DMS 273 treated with DMSO at 0.1 percent for 48 hours (cell line): ENCODE data around the gene TMEM38A.
"Not testable (repeated sequence)": the region's sequence is repeated elsewhere in the genome, so short reads cannot be mapped to it uniquely, and the experiment has no call there.

Experiments
- DNase-seq: peaks from one replicate; lab custom pipeline; 2025; lab: John Stamatoyannopoulos, UW

The TMEM38A gene

GRCh38 chr19:16637535-16637934 is 23.4 kb upstream of the TMEM38A start:
- DNase-seq, result peak; percentile 38

- DNase-seq, result no peak
Observed at GRCh38 chr19:16638666-16639065, 22.3 kb upstream of the TMEM38A start.

GRCh38 chr19:16640951-16641350 is 20.0 kb upstream of the TMEM38A start:
- no peak for DNase-seq

GRCh38 chr19:16641695-16642094 is 19.2 kb upstream of the TMEM38A start:
- DNase-seq, result no peak

GRCh38 chr19:16645140-16645539 is 15.8 kb upstream of the TMEM38A start:
- no peak for DNase-seq

- no peak for DNase-seq
Observed at GRCh38 chr19:16649734-16650133, 11.2 kb upstream of the TMEM38A start.

- no peak for DNase-seq
Observed at GRCh38 chr19:16650821-16651220, 10.1 kb upstream of the TMEM38A start.

- DNase-seq, result not testable (repeated sequence)
Observed at GRCh38 chr19:16651421-16652188, 9.3 kb upstream of the TMEM38A start.

GRCh38 chr19:16652854-16653253 is 8.1 kb upstream of the TMEM38A start:
- no peak for DNase-seq

- DNase-seq, result no peak
Observed at GRCh38 chr19:16654140-16654539, 6.8 kb upstream of the TMEM38A start.

GRCh38 chr19:16654627-16655026 is 6.3 kb upstream of the TMEM38A start:
- DNase-seq, result peak; percentile 32

- DNase-seq, result no peak
Observed at GRCh38 chr19:16655727-16656126, 5.2 kb upstream of the TMEM38A start.

GRCh38 chr19:16657384-16657783 is 3.6 kb upstream of the TMEM38A start:
- no peak for DNase-seq

GRCh38 chr19:16659464-16659831 is 1.5 kb upstream of the TMEM38A start:
- no peak for DNase-seq

GRCh38 chr19:16659832-16660708 is 869 bp upstream of the TMEM38A start, which contains the start of gene SMIM7:
TSS of gene SMIM7 (minus strand) at chr19:16660144. CDS start at chr19:16660110, 34 bp downstream.
- peak; percentile 95 for DNase-seq

- no peak for DNase-seq
Observed at GRCh38 chr19:16661480-16662034, 618 bp downstream of the TMEM38A start.

GRCh38 chr19:16668176-16668575 is 7.2 kb downstream of the TMEM38A start:
- no peak for DNase-seq

GRCh38 chr19:16668702-16669101 is 7.8 kb downstream of the TMEM38A start:
- not testable (repeated sequence) for DNase-seq

- DNase-seq, result no peak
Observed at GRCh38 chr19:16670291-16670690, 9.4 kb downstream of the TMEM38A start.

GRCh38 chr19:16671652-16672274 is 10.8 kb downstream of the TMEM38A start:
- no peak for DNase-seq

GRCh38 chr19:16673231-16673630 is 12.3 kb downstream of the TMEM38A start:
- no peak for DNase-seq

GRCh38 chr19:16673839-16674238 is 12.9 kb downstream of the TMEM38A start:
- DNase-seq, result not testable (repeated sequence)
